NB4 (cell line): ENCODE results near the gene S100A10.

Source experiments
- POLR2A ChIP-seq: IDR thresholded peaks from 2 replicates; pipeline ENCODE4 v1.6.1; 2011; ENCODE audit warnings: mild to moderate bottlenecking; ENCODE audit not compliant: insufficient read length; ENCODE audit errors: extremely low read depth
- TF ChIP-seq, protein P1 (sequence below): IDR thresholded peaks from one replicate; pipeline ENCODE4 v1.5.1; 2012; ENCODE audit warnings: low read depth, low read length
- TF ChIP-seq, protein P2 (sequence below): IDR thresholded peaks from 2 replicates; pipeline ENCODE4 v1.6.1; 2011; ENCODE audit warnings: low read depth, low read length

GRCh38 chr1:151944857-151945575 lies 48.6 kb downstream of the S100A10 start:
- TF ChIP-seq, protein P1, sequence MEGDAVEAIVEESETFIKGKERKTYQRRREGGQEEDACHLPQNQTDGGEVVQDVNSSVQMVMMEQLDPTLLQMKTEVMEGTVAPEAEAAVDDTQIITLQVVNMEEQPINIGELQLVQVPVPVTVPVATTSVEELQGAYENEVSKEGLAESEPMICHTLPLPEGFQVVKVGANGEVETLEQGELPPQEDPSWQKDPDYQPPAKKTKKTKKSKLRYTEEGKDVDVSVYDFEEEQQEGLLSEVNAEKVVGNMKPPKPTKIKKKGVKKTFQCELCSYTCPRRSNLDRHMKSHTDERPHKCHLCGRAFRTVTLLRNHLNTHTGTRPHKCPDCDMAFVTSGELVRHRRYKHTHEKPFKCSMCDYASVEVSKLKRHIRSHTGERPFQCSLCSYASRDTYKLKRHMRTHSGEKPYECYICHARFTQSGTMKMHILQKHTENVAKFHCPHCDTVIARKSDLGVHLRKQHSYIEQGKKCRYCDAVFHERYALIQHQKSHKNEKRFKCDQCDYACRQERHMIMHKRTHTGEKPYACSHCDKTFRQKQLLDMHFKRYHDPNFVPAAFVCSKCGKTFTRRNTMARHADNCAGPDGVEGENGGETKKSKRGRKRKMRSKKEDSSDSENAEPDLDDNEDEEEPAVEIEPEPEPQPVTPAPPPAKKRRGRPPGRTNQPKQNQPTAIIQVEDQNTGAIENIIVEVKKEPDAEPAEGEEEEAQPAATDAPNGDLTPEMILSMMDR: no peak
- TF ChIP-seq, protein P2, sequence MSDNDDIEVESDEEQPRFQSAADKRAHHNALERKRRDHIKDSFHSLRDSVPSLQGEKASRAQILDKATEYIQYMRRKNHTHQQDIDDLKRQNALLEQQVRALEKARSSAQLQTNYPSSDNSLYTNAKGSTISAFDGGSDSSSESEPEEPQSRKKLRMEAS: no peak
- TF ChIP-seq POLR2A: no peak
